Hematopoietic multipotent progenitor cell treated with erythropoietin and hydrocortisone succinate and interleukin-3 and kit ligand, for 4 days (in vitro differentiated cells): ENCODE data around the gene HSD17B11.
A peak's percentile ranks its signal among the peaks of the same experiment; 100 is the strongest.
"Not testable (repeated sequence)": the region's sequence is repeated elsewhere in the genome, so short reads cannot be mapped to it uniquely, and the experiment has no call there.

Source experiments
- DNase-seq: peaks from one replicate; pipeline ENCODE4 v3.0.0-alpha.2; 2015

The HSD17B11 gene

DNA sequence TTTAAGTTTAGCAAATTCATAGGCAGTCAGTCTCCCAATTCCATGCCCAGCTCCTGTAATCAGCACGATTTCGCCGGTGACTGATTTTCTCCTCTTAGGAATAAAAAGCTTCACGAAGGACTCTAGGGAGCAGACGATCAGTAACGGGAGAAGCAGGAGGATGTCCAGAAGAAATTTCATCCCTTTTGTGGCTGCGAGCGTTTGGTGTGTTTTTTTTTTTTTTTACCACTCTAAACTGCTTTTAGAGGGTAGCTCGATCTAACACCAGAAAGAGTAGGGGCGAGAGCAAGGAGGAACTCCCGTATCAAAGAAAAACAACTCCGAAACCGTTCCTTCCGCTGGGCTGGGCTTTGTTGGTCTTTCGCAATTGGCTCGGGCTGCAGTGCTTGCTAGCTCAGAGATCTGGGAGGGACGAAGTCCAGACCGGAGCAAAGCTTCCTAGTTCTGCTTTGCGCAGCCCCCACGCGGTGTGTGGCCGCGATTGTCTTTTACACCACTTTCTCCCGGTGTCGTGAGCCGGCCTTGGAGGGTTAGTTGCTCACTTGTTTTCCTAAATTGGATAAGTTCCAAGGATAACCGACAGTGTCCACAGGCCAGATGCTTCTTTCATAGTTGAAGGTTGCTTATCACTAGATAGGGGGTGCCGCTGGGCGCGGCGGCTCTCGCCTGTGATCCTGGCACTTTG lies at the start of gene HSD17B11:
Gene HSD17B11 (minus strand): TSS at position 298 of the 685 bp plus-strand sequence. CDS start 118 bp downstream, at position 180.
- peak; percentile 99 for DNase-seq

GRCh38 chr4:87433342-87433741 lies 42.4 kb upstream of the HSD17B11 start:
- no peak for DNase-seq

DNA sequence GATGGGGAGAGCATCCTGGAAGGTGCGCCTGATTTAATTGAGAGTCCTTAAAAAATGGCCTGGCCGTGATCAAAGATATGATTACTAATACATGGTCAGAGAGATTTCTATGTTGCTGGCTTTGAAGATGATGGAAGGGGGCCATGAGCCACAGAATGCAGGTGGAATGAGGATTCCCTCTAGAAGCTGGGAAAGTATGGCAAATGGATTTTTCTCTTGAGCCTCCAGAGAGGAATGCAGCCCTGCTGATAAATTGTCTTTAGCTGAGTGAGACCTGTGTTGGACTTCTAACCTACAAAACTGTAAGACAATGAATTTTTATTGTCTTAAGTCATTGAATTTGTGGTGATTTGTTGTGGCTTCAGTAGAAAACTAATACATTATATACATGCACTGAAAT lies 39.0 kb upstream of the HSD17B11 start:
- no peak for DNase-seq

DNA sequence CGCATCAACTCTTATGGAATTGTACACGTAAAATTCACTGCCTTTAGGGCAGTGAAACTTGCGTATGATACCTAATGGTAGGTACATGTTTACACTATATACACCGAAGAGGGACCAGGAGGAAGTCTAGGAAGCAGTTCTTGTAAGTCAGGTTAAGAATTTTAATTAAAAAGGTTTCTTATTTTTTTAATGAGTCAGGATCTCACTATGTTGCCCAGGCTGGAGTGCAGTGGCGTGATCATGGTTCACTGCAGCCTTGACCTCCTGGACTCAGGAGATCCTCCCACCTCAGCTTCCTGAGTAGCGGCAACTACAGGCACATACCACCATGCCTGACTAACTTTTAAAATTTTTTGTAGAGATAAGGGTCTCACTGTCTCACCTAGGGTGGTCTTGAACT lies 38.0 kb upstream of the HSD17B11 start:
- DNase-seq, result no peak

- DNase-seq, result no peak
Observed at GRCh38 chr4:87427518-87427868, 36.5 kb upstream of the HSD17B11 start.

DNA sequence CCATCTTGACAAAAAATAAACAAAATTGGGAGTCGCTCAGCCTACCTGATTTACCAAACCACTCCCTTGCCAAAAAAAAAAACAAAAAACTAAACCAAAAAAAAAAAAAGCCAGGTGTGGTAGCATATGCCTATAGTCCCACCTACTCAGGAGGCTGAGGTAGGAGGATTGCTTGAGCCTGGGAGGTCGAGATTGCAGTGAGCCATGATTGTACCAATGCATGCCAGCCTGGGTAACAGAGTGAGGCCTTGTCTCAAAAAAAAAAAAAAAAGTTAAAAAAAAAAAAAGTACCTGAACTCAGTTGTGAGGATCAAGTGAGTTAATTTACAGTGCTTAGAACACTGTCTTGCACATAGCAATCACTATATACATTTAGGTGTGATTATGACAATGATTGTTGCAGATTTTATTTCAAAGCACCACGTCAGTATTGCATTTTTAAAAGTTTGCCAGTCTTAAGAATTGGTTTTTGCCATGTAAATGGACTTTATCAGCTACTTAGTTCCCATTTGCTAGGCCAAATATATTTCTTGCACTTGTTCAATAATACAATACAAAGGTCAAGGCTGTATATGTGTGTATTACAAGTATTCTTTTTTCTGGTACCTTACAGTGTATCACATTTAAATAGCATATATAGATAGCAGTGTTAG lies 36.0 kb upstream of the HSD17B11 start:
- no peak for DNase-seq

GRCh38 chr4:87425711-87426110 lies 34.7 kb upstream of the HSD17B11 start:
- no peak for DNase-seq

DNA sequence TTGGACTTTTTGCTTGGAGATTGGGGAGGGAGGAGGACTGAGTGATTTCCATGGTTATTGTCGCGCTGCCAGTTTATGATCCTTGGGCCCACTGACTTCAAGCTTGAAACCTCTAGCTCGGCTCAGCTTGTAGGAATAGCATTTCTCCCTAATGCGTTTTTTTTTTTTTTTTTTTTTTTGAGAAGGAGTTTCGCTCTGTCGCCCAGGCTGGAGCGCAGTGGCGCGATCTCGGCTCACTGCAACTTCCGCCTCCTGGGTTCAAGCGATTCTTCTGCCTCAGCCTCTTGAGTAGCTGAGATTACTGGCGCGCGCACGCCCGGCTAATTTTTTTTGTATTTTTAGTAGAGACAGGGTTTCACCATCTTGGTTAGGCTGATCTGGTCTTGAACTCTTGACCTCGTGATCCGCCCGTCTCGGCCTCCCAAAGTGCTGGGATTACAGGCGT lies 33.1 kb upstream of the HSD17B11 start:
- peak; percentile 16 for DNase-seq

GRCh38 chr4:87423317-87424098 lies 32.5 kb upstream of the HSD17B11 start:
- peak; percentile 53 for DNase-seq

- DNase-seq, result peak; percentile 97
Observed at GRCh38 chr4:87422104-87423052, 31.4 kb upstream of the HSD17B11 start, which contains the start of gene NUDT9. TSS of gene NUDT9 (plus strand) at chr4:87422573. CDS start at chr4:87422906, 333 bp downstream.

DNA sequence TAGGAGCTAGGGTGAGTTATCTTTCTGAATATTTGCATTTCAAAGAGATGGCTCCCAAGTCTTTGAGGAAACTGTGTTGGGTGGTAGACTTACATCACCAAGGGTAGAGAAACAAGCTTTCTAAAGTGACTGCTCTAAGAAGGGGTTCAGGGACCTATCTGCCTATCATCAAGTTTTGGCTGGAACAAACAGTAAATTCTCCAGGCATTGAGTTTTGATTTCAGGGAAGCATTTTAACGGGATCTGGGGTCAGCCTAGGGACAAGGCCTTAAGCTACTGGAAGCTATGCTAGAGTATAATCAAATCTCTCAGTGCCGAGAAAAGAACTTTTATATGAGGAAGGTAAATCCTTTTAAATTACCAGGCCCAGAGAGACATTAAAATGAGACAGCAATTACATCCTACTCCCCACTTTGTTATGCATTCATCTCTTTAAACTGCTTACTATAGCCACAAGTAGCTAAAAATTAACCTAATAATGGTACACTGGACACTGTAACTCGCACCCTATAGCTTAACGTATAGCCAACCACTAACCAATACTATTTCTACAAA lies 29.4 kb upstream of the HSD17B11 start:
- DNase-seq, result no peak

GRCh38 chr4:87419578-87420249 lies 28.7 kb upstream of the HSD17B11 start:
- DNase-seq, result no peak

GRCh38 chr4:87418410-87418809 lies 27.4 kb upstream of the HSD17B11 start:
- not testable (repeated sequence) for DNase-seq

DNA sequence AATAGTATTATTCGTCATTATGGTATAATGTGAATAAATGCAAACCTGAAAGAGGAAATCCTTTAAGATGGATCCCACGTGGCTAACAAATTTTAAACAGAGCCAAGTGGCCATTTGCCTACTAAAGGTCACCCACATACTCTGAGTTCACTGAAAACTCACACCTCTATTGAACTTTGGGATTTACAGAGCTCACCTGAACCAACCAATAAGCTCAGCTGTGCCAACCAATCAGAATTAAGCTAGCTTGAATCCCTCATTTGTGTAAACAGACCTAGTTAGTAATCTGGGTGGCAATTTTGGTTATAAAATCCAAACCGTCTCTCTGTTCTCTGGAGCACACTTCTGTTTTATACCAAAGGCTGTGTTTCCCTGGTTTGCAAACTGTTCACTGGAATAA lies 26.0 kb upstream of the HSD17B11 start:
- DNase-seq, result no peak

DNA sequence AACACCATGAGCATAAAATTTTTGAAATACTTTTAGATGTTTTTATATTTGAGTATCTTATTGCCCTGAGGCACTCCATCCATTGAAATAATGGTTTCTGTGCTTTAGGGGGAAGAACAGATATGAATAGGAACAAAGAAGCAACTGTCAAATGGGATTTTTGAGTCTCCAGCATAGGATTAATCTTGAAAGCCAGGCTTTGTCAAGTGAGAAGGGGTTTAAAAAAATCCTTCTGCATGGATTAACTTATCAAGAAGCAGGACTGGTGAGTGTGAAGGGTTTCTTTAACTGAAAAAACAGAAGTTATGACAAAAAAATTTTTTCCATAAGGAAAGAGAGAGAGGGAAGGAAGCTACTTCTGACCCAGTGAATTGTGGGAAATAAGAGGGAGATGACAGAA lies 23.8 kb upstream of the HSD17B11 start:
- DNase-seq, result no peak

GRCh38 chr4:87410679-87411078 lies 19.7 kb upstream of the HSD17B11 start:
- DNase-seq, result no peak

GRCh38 chr4:87410157-87410556 lies 19.2 kb upstream of the HSD17B11 start:
- DNase-seq, result no peak

DNA sequence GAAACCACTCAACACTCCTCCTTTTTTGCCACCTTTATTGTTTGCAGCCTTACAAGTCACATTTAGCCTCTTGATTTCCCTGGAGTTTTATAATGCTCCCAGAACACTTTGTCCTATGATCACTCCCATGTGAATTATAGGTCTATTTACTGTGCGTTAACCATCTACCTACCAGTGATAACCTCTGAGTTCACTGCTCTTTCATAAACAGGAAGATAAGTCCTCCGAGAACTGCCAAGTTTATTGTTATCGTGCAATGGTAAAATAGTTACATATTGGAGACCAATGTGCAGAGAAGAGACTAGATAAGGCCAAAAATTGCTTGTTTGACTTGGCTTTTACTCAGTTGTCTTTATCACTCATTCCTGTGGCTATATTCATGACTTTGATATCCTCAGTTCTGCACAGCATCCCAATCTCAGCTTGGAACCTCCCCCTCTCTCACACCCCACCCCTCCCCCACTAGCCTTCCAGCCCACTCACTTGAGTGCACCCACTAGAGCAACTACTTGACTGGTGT lies 18.5 kb upstream of the HSD17B11 start:
- DNase-seq, result no peak

- DNase-seq, result not testable (repeated sequence)
Observed at GRCh38 chr4:87406902-87407301, 15.9 kb upstream of the HSD17B11 start.

GRCh38 chr4:87406462-87406861 lies 15.5 kb upstream of the HSD17B11 start:
- DNase-seq, result peak; percentile 63

DNA sequence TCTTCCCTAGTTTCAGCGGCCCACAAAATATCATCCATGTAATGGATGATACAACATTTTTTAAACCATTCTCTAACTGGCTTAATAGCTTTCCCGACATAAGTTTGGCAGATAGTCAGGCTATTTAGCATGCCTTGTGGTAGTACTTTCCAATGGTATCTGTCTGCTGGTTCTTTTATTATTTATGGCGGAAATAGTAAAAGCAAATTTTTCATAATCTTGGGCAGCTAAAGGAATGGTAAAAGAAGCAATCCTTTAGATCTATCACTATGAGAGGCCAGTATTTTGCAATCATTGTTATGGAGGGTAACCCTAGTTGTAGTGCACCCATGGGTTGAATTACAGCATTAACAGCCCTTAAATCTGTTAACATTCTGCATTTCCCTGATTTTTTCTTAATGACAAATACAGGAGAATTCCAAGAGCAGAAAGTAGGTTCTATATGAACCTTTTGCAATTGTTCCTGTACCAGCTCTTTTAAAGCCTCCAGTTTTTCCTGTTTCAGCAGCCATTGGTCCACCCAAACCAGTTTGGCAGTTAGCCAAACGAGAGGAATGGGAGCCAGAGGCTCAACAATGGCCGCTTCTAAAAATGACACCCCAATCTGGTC lies 14.3 kb upstream of the HSD17B11 start:
- DNase-seq, result no peak
